ENCODE results near the gene RPIA.
"Not testable (repeated sequence)": the region's sequence is repeated elsewhere in the genome, so short reads cannot be mapped to it uniquely, and the experiment has no call there.

RPIA gene

GRCh38 chr2:88765889-88766481, 74.5 kb downstream of the RPIA start:
- DNase-seq (ENCODE audit: low read depth in 2 of 2, low spot score in 1 of 2) = not testable (repeated sequence)

- no peak for DNase-seq (ENCODE audit: low read depth in 2 of 2, low spot score in 1 of 2)
These were observed 78.5 kb downstream of the RPIA start for GRCh38 chr2:88770016-88770415.

- DNase-seq (ENCODE audit: low read depth in 2 of 2, low spot score in 1 of 2) = not testable (repeated sequence)
These were observed 82.0 kb downstream of the RPIA start for GRCh38 chr2:88773233-88774028.

DNA sequence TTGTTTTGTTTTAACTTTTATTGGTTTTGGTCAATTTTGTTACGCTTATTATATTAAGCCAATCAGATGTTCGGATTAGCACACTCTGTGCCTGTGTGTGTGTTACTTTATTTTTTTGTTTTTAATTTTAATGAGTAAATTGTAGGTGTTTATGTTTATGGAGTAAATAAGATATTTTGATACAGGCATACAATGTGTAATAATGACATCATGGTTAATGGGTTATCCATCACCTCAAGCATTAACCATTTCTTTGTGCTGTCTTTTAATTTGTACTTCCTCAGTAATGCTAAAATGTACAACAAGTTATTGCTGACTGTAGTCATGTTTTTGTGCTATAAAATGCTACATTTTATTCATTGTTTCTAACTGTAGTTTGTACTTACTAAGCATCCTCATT, 97.7 kb downstream of the RPIA start:
- DNase-seq (ENCODE audit: low read depth in 2 of 2, low spot score in 1 of 2) = not testable (repeated sequence)

- not testable (repeated sequence) for DNase-seq (ENCODE audit: low read depth in 2 of 2, low spot score in 1 of 2)
These were observed 104.5 kb downstream of the RPIA start for GRCh38 chr2:88795932-88796331.

DNA sequence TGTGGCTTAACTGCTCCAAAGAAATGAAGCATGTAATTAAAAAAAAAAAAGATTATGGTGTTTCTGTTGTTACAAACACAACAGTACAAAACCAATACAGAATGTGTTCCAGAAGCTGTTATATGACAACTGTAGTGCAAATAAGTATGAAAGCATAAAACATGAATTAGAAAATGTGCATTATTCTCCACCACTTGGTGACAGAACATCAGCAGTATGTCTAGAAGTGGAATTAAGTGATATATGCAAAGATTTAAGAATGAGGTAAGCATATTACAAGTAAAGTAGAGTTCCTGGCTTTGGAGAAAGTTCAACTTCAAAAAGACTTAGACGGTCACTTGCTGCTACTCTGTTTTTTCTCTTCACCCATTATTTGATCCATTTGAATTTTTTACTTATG, 105.0 kb downstream of the RPIA start:
- not testable (repeated sequence) for DNase-seq (ENCODE audit: low read depth in 2 of 2, low spot score in 1 of 2)

DNA sequence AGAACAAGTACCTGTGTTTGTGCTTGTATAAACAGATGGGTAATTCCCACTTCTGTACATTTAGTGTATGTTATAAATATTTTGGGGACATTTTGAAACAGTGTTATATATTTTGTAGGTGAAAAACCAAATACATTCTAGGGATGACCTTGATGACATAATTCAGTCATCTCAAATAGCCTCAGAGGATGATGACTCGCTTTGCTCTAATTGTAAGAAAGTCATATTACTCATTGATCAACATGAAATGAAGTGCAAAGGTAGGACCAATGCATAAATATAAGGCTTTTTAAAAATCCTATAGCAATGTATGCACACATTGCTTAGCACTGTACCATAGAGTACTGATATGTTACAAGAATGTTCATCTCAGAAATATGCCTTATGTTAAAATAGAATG, 105.7 kb downstream of the RPIA start:
- DNase-seq (ENCODE audit: low read depth in 2 of 2, low spot score in 1 of 2) = not testable (repeated sequence)
